ENCODE results near the gene HHAT.

DNA sequence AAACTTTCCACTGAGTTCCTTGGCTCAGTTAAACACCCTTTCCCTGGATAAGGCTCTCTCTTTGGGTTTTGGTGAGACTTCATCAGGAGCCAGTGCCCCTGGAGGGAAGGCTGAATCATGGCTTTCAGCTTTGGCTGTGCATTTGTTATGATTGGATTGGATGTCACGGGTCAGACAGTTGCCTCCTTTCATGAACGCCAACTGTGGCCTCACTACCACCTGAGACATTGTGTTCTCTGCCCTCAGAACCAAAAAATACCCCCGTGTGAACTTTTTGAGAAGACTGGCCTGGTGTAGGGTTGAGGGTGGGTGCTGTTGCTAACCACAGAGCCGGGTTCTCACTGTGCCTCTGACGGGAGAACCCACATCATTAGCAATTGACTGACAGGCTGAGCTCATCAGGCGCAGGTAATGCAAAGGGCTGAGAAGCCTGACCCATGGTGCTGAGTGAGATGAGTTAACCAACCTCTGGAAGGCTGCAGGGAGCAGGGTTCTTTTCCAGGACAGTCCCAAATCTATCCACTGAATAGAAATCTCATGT, 65.6 kb downstream of the HHAT start:
- TF ChIP-seq, protein P1, sequence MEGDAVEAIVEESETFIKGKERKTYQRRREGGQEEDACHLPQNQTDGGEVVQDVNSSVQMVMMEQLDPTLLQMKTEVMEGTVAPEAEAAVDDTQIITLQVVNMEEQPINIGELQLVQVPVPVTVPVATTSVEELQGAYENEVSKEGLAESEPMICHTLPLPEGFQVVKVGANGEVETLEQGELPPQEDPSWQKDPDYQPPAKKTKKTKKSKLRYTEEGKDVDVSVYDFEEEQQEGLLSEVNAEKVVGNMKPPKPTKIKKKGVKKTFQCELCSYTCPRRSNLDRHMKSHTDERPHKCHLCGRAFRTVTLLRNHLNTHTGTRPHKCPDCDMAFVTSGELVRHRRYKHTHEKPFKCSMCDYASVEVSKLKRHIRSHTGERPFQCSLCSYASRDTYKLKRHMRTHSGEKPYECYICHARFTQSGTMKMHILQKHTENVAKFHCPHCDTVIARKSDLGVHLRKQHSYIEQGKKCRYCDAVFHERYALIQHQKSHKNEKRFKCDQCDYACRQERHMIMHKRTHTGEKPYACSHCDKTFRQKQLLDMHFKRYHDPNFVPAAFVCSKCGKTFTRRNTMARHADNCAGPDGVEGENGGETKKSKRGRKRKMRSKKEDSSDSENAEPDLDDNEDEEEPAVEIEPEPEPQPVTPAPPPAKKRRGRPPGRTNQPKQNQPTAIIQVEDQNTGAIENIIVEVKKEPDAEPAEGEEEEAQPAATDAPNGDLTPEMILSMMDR (IDR thresholded peaks at IDR 0.05; ENCODE audit: poor library complexity, severe bottlenecking), result no peak
- TF ChIP-seq TAF1 (IDR thresholded peaks at IDR 0.05; ENCODE audit: low read depth) (no peak), RAD21 (conservative IDR thresholded peaks at IDR 0.05) (no peak), POLR2AphosphoS5 (IDR thresholded peaks at IDR 0.05) (no peak), SMC3 (conservative IDR thresholded peaks at IDR 0.05; ENCODE audit: poor library complexity) (no peak), EZH2 (IDR thresholded peaks at IDR 0.05; ENCODE audit: borderline replicate concordance, insufficient read depth, low read length, poor library complexity, severe bottlenecking) (no peak), EP300 (conservative IDR thresholded peaks at IDR 0.05; ENCODE audit: poor library complexity, severe bottlenecking) (no peak), MXI1 (conservative IDR thresholded peaks at IDR 0.05; ENCODE audit: poor library complexity, severe bottlenecking) (no peak)
- TF ChIP-seq, protein P2, sequence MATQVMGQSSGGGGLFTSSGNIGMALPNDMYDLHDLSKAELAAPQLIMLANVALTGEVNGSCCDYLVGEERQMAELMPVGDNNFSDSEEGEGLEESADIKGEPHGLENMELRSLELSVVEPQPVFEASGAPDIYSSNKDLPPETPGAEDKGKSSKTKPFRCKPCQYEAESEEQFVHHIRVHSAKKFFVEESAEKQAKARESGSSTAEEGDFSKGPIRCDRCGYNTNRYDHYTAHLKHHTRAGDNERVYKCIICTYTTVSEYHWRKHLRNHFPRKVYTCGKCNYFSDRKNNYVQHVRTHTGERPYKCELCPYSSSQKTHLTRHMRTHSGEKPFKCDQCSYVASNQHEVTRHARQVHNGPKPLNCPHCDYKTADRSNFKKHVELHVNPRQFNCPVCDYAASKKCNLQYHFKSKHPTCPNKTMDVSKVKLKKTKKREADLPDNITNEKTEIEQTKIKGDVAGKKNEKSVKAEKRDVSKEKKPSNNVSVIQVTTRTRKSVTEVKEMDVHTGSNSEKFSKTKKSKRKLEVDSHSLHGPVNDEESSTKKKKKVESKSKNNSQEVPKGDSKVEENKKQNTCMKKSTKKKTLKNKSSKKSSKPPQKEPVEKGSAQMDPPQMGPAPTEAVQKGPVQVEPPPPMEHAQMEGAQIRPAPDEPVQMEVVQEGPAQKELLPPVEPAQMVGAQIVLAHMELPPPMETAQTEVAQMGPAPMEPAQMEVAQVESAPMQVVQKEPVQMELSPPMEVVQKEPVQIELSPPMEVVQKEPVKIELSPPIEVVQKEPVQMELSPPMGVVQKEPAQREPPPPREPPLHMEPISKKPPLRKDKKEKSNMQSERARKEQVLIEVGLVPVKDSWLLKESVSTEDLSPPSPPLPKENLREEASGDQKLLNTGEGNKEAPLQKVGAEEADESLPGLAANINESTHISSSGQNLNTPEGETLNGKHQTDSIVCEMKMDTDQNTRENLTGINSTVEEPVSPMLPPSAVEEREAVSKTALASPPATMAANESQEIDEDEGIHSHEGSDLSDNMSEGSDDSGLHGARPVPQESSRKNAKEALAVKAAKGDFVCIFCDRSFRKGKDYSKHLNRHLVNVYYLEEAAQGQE (IDR thresholded peaks at IDR 0.05; ENCODE audit: borderline replicate concordance), result no peak
